Central memory CD4-positive, alpha-beta T cell (primary cell): Measurements from ENCODE around the gene HEG1.

ENCODE experiments used
- DNase-seq: peaks from one replicate; pipeline ENCODE4 v3.0.0; 2022

The HEG1 gene

DNA sequence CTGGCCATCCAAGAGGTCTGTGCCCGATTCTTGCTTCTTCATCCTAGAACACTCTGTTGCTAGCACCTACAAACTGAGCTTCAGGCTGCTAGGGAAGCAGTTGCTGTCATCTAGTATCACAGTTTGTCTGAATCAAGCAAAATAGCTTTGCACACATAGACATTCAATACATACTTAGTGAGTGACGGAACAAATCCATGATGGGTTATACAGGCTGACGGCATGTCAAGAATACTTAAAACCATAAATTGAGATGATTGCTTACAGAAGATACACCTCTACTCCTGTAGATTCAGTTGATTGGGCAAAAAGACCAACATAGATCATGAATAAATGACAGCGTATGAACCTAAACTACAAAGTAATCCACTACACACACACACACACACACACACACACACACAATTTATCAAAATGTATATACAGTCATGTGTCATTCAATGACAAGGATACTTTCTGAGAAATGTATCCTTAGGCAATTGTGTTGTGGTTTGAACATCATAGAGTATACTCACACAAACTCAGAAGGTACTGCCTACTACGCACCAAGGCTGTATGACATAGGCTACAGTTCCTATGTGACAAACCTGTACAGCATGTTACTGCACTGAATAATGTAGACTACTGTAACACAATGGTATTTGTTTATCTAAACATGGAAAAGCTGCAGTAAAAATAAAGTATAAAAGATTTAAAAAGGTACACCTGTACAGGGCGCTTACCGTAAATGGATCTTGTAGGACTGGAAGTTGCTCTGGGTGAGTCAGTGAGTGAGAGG lies 14.4 kb upstream of the HEG1 start:
- no peak for DNase-seq

DNA sequence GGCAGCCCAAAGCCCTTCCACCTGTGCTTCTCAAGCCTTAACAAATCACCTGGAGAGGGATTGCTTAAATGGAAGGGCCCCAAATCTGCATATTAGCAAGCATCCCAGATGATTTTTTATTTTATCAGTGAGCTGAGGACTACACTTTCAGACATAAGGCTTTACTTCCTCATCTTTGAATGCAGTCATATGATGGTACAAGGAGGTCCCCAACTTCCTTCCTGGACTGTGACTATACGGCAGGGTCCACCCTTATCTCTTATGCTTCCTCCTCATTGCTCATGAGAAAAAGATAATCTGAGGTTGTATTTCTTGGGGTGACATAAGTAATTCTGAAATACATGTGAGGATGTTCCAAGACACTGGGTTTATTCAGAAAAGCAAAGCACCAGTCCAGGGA lies 13.7 kb upstream of the HEG1 start:
- no peak for DNase-seq

DNA sequence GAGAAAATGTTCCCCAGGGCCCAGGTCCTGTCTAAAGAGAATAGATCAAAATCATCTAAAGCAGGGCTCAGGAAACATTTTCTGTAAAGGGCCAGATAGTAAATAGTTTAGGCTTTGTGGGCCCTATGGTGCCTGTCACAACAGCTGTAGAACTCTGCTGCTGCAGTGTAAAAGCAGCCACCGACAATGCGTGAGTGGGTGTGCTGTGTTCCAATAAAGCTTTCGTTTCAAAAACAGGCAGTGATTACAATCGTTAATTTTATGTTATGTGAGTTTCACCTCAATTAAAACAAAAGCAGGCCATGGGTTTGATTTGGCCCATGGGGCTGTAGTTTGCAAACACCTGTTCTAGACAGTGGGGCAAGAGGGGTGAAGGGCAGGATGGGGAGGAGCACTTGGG lies 12.5 kb upstream of the HEG1 start:
- DNase-seq = no peak

DNA sequence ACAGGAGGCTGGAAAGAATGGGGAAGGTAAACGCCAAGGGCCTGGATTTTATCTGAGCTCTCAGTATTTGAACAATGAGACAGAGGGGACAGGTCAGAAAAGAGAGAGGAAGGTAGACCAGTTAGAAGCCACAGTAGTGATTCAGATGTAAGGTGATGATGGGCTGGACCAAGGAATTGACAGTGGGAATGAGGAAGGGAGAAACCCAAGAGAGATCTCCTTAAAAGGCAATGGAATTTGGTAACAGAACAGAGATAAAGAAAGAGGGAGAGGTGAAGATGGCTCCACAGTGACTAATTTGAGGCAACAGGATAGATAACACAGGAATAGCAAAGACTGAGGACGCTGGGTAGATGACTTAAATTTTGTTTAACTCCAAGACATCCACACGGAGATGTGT lies 11.4 kb upstream of the HEG1 start:
- DNase-seq = no peak

DNA sequence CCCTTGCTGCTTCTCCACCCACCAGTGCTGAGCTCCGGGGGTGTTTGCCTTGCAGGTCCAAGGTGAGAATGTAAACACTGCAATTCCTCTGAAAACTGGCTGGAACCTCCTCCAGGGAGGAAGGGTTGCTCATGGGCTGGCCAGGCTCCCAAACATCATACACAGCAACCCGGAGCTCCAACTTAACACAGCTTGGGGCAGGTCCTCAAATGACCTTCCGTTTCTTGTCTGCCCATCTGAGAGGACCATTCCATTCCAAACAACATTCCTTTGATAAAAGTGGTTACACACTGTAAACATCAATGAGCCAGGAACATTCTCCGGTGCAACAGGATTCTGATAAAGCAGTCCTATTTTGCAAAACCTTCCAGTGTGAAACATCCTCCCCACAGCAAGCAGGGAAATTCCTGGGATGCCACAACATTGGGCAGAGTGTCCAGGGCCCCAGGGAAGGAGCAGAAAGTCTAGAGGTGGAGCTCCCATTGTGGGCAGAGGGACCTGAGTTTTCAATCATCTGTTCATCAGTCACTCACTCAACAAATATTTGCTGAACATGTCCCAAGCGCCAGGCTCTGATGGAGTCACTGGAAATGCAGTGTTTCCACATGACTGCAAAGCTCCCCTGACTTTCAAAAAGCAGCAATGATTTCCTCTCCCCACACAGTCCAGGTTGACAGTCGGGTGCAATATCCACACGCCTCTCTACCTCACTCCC lies 7.3 kb upstream of the HEG1 start:
- DNase-seq = no peak

DNA sequence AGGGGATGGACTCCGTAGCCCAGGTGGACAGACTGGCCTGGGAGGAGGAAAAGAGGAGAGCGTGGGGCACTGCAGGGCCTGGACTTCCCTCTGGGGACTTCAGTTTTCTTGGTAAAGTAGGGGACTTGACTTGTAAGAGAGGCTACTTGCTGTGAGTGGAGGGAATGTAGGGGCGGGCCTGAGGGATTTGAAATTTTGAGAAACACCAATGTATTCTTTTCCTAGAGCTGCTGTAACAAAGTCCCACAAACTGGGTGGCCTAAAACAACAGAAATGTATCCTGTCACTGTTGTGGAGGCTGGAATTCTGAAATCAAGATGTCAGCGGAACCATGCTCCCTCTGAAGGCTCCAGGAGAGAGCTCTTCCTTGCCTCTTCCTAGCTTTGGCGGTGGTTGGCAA lies 5.8 kb upstream of the HEG1 start:
- no peak for DNase-seq

DNA sequence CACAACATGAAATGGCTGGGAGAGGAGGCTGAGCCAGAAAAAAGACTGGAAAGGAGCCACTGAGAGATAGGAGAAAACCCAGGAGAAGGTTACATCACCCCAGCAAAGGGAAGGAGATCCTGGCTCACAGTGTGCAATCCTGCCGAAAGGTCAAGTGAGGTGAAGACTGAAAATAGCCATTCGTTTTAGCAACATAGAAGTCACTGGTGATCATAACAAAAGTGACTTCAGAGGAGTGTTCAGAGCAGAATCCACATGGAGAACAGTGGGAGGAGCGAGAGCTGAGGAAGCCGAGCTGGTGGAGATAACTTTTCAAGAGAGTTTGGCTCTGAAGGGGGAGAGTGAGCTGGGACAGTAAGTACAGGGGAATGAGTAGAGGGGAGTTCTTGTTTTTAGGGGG lies 5.4 kb upstream of the HEG1 start:
- DNase-seq = no peak

DNA sequence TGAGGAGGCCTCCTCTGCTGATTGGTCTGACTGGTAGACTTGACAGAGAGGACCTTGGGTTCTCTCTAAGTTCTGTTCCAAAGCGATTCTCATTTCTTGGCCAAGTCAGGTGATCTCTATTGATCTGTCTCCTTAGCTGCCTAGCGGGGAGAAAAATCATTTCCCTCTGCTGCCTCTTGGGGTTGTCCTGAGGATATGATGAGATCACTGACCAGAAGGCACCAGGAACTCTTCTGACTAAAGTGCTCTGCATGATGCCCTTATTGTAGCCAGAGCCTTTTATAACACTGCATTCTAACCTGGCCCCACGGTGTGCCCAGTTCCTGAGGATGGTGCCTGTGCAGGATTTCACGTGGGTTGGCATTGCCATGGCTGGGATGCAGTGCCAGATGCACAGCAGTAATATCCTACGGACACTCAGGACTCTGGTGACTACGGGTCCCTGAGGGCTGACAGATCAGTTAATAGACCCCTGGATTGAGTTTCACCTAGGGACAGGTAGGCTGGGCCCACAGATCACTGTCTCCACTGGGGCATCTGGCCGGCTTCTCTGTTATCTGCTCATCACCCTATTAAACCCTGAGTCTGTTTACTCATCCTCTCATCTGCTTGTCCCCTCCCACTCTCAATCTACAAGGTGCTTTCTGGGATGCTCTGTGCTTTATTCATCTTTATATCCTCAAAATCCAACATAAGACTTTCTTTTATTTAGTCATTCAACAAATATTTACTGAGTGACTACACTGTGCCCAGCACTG lies 3.9 kb upstream of the HEG1 start:
- no peak for DNase-seq

DNA sequence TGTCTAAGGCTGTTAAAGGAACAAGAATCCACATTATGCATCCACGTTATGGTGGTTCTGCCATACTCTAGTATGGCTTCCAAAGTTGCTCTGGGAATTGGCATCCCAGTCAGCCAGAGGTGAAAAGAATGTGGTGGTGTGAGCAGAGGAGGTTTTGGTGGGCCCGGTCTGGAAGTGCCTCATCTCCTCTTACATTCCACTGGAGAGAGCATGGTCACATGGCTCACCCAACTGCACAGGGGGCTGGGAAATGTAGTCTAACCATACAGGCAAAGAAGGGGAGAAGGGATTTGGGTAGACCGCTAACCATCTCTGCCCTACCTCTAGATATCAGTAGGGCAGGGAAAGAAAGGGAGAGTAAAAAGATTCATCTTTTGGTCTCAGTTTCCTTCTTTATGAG lies 3.2 kb upstream of the HEG1 start:
- no peak for DNase-seq

DNA sequence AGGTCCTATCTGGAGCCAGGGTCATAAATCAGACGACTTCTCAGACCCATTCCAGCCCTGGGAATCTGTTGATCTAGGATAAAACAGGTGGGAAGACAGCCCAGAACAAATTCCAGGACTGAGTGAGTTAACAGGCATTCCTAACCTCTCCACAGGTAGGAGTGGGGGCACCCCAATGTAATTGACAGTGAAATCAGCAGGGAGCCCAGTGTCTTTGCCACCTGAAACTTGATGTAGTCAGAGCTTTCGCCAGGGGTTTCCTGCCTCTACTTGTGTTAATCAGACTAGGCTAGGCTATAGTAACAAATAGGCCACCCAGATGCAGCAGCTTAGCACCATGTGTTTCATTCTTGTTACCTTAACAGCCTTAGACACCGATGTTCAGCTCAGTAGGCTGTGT lies 2.7 kb upstream of the HEG1 start:
- no peak for DNase-seq

DNA sequence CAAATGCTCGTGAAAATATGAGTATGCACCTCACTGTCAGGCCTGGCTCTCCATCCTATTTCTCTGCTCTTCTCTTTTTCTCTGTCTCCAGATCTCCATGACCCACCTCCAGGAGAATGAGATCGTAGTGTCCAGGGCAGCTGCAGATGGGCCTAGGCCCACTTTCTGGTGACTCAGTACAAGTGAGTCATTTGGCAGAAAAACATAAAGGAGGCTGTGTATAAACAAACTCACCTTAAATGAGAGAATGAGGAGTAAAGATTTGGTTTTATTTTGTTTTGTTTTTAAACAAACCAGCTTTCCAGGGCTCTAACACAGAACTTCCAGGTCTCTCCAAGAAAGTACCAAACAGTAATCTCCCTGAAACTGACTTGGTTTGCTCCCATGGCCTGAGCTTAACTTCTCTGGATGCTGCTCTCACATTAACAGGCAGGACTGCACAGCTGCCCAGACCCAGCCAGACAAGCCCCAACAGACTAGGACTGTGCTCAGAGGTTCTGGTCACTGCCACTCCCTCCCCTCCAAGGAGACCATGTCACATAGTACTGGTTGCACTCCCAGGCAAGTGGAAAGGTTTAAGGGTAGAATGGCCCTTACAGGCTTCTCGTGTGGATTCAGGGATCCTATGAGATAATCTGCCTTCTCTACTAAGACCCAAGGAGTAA lies 1.5 kb upstream of the HEG1 start:
- no peak for DNase-seq

DNA sequence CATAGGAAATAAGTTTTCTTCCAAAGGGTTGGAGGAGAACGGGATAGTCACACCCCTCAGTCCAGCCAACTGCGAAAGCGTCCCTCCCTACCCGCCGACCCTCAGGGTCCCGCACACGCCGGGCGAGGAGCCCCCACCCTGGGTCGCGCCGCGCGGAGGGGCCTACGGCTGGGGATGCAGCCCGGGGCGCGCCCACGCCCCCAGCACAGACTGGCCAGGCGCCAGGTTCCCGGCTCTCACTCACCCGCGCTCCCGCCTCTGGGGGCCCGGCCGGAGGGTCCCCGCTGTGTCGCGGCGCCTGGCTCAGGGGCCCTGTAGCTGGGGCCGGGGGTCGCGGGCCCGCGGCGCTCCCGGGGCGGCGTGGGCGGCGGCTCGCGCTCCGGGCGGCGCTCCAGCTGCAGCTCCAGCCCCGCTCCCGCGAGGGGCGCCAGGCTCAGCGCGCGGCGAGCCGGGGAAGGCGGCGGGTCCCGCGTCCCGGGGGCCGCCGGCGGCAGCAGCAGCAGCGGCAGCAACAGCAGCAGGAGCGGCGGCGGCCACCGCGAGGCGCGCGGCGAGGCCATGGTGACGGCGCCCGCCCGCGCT lies 375 bp downstream of the HEG1 start:
- DNase-seq = peak; percentile 17

DNA sequence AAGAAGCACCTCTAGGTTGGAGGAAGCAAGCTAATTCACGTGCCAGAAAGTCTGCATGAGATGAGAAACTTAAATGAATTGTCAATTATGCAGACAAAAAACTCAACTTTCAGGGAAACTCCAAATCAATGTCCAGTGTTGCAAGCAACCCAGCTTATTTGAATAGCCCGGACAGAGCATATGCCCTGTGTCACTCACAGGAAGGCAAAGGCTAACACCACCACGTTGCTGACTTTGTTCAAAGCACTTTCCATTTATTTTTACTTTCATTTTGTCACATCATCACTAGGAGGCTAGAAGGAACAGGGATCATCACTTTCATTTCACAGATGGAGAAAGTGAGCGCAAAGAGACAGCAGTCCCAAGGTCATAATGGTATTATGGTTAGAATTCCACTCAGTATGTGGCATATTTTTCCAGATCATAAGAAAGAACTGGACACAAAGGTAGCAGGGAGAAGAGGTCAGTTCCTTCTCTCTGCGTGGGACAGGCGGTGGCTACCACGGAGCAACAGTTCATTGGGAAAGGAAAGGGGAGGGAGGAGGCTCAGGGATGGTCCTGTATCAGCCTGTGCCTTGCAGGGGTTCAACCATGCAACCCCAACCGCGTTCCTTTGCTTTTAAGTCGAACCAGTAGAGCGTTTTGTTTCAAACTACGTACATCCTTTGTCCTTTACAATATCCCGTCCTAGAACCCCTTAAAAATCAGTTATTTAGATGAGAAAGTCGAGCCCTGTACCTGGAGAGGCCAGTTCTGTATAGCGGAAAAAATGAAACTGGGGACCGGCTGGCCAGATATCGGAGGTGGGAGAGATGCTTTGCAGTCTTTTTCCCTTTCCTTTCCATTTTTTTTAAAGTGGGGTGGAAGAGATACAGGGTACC lies 1.1 kb downstream of the HEG1 start:
- peak; percentile 49 for DNase-seq

DNA sequence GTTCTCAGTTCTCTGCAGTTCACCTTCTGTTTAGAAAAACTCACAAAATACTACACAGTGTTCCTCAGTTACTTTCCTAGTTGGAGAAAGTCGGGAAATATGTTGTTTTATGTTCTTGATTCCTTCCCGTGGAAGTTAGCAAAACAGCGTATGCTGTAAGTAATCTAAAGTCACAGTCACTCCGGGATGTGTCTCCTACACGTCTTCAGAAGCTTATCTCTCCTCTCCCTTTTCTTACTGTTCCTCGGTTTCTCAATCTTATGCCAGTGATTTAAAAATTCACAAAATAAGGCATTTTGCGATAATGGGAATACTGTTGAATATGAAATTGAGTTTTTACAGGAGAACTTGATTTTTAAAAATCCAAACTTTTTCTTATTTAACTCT lies 1.7 kb downstream of the HEG1 start:
- no peak for DNase-seq

DNA sequence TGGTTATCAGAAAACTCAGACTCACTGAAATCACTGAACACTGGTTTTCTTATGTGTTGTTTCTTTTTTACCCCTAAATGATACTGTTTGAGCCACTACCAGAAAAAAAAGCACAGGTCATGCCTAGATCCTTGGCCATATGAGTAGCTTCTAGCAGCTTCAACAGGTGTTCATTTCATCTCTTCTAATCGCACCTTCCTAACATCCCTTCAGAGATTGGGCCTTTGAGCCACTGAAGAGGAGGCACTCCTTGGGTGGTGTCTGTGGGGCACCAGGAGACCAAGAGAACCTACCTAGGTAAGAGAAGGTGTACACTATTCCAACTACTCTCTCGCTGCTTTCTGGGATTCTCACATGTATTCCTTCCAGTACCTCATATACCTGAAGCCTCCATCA lies 2.5 kb downstream of the HEG1 start:
- DNase-seq = no peak

DNA sequence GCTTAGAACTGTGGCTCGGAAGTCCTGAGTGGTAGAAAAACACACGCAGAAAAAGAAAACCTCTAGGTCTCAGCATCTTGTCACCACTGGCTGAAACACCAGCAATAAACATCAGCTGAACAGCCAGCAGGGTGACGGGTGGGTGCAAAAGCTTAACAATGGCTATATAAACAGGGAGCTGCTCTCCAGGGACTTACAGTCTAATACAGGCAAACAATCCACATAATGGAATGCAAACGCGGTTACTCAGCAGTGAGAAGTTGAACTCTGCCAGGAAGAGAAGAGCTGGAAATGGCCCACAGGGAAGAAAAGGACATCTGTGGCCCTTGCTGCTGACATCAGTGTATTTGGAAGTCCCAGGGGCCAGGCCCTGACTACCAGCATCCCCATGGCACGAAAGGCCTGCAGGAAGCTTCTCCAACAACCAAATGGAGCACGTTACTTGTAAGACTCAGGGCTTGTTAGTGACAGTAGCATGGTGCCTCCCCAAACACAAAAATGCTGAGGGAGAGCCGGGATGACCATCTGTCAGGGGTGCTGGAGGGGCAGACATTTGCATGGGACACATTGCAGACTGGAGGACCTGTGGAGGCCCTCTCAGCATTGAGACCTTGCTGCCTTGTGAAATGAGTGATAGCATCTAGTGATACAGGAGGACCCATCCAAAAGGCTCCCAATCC lies 3.0 kb downstream of the HEG1 start:
- DNase-seq = no peak

DNA sequence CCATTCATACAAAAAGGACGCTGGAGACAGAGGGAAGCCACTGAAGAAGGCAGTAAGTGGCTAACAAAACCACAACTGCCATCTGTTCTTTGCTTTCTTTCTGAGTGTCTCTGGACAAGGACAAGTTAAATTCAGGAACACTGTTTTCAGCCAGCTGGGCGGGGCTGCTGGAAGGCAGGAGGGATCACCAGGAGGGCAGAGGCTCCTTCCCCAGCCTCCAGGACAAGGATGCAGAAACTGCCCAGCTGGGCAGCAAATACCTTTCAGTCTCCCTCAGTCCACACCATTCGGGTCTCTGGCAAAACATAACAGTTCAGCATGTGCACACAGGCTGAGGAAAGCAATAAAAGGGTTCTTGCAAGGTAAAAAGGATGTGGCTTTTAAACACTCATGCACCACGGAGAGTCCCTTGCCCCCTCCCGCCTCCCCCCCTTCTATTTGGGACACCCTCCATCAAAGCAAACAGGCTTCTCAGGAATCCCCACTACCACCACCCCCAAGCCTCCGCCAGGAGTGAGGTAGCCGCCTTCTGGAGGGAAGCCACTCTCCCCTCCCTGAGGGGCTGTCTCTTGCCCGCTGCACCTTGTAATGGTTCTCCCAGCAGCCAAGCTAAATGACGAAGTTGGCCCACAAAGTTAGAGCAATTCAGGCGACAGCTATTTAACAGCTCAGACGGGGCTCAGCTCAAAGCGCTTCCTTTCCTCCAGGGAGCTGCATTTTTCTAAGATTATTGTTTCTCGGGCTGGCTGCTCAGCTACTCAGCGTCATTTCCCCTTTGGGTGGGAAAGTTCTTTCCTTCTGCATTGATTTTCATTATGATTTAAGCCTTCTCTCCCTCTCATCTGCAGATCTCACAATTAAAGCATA lies 3.8 kb downstream of the HEG1 start:
- DNase-seq = peak; percentile 81

DNA sequence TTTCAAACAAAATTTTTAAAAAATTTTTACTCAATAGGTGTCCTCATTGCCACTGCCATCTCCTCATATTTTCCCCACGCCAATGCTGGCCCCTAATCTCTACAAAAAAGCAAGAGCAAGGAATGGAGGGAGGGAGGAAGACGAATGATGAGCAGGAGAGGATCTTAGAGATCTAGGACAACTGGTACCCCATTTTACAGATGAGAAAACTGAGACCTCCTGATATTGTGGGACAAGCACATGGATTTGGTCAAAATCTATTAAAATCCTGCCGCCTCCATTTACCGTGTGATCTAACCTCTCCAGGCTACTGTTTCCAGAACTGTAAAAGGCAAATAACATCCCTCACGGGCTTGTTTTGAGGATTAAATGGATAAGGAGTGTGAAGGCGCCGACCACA lies 4.6 kb downstream of the HEG1 start:
- no peak for DNase-seq

DNA sequence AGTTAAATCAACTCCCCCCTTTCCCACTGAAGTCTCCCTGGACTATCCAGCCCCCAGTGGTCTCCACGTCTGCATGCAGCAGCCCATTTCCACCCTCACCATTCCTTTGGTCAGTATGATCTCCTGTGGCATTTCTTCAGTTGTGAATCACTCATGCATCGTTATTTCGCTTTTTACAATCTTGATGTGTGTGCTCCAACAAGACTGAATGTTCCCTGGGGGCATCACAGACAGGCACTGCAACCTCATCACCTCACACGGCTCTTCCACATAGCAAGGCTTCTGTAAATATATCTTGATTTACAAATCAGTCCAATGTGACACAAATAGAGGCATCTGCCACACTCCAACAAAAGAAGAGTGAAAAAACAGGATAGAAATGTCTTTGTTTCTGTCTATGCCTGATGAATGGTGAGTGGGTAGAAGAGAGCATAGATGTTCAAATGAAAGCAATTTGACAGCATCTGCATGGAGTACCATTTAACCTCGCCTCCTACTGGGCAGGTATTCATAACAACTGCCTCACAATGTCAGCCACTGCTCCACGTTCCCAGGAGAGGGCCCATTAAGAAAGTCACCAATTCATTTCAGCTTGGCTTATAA lies 5.2 kb downstream of the HEG1 start:
- DNase-seq = no peak

DNA sequence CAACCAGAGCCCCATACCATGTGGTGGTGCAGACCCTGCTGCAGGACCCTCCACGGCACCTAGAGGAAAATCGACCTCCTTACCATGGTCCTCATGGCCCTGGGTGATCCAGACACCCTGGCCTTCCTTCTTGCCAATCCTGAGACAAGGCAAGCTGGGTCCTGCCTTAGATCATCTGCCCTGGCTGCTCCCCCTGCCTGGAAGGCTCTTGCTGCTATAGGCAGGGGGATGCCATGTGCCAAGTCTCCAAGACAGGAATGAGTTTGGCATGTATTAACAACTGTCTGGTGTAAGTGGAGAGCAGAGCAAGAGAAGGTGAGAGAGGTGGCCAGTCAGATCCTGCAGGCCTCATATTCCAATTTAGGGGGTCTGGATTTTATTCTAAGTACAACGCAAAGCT lies 7.5 kb downstream of the HEG1 start:
- no peak for DNase-seq
